A549 (cell line): Measurements from ENCODE around the gene SCYGR8.

Experiments
- JUN ChIP-seq, 2 experiments: fragments of >200 bp; sonication (Bioruptor Twin); formaldehyde crosslinking; IDR thresholded peaks; 2 replicates in 1 of 2; 3 replicates in 1 of 2; pipeline ENCODE4 v1.6.1; 2016 to 2017
- NFE2L2 ChIP-seq: fragments of 150-350 bp; conservative IDR thresholded peaks from 2 replicates; pipeline ENCODE4 v1.6.1; 2014; ENCODE audit warnings: low read length
- PHF8 ChIP-seq: fragments of 200-600 bp; sonication (generic); IDR thresholded peaks from 2 replicates; pipeline ENCODE4 v1.6.1; 2016; ENCODE audit warnings: low read depth, mild to moderate bottlenecking, antibody characterized with exemption, moderate library complexity, borderline replicate concordance
- POLR2A ChIP-seq: IDR thresholded peaks from 2 replicates; pipeline ENCODE4 v1.6.1; 2012; ENCODE audit warnings: mild to moderate bottlenecking, low read length
- TF ChIP-seq, protein P1 (sequence below): fragments of 450-650 bp; IDR thresholded peaks from 2 replicates; pipeline ENCODE4 v1.6.1; 2014; ENCODE audit warnings: antibody characterized with exemption
- TF ChIP-seq, protein P2 (sequence below): fragments of >200 bp; sonication (Bioruptor Twin); formaldehyde crosslinking; IDR thresholded peaks from 3 replicates; pipeline ENCODE4 v1.5.1; 2016
- TF ChIP-seq, protein P3 (sequence below): fragments of 200-600 bp; sonication (generic); IDR thresholded peaks from 2 replicates; pipeline ENCODE4 v1.6.1; 2016; ENCODE audit warnings: antibody characterized with exemption, mild to moderate bottlenecking, moderate library complexity
- TF ChIP-seq, protein P4 (sequence below): IDR thresholded peaks from 2 replicates; pipeline ENCODE4 v1.6.1; 2012

DNA sequence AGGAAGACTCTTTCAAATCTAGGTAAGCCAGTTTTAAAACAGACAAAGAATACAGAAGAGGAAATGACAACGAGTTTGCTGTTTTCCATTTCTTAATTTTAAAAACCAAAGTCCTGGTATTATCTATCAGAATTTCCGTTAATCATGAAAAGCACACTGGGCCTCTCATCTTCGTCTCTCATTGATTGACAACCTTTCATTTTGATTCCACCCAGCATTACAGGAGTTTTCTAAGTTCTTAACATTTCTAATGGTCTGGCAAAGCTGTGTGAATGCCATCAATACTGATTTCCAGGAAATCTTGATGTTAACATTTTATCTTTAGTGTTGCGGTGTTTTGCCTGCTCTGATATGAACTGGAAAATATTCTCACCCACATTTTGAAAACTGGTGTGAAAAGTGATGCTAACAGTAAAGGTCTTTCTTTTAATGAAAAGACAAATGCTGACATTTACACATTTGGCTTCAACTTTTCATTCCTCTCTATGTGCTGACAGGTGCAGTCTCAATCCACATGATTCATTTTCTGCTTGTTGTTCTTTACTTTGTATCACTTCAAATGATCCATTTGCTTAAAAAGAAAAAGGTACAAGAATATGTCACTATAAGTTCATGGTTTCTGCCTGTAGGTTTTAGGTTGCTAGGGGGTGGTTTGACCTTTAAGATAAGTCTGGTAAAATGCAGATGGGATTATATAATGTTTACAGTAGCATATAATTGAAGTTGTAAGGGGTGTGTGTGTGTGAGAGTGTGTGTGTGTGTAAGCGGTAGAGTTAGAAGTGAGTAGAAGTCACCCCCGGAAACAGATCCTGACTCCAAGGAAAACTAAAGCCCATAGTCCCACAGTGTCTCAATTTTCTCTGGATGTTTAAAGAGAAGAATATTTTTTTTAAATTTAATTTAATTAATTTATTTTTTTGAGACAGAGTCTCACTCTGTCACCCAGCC, 29.5 kb downstream of the SCYGR8 start:
- TF ChIP-seq PHF8 (no peak), JUN (IDR thresholded peaks at IDR 0.05) (no peak), NFE2L2 (no peak), POLR2A (no peak)
- TF ChIP-seq, protein P1, sequence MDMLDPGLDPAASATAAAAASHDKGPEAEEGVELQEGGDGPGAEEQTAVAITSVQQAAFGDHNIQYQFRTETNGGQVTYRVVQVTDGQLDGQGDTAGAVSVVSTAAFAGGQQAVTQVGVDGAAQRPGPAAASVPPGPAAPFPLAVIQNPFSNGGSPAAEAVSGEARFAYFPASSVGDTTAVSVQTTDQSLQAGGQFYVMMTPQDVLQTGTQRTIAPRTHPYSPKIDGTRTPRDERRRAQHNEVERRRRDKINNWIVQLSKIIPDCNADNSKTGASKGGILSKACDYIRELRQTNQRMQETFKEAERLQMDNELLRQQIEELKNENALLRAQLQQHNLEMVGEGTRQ, result no peak
- TF ChIP-seq, protein P2, sequence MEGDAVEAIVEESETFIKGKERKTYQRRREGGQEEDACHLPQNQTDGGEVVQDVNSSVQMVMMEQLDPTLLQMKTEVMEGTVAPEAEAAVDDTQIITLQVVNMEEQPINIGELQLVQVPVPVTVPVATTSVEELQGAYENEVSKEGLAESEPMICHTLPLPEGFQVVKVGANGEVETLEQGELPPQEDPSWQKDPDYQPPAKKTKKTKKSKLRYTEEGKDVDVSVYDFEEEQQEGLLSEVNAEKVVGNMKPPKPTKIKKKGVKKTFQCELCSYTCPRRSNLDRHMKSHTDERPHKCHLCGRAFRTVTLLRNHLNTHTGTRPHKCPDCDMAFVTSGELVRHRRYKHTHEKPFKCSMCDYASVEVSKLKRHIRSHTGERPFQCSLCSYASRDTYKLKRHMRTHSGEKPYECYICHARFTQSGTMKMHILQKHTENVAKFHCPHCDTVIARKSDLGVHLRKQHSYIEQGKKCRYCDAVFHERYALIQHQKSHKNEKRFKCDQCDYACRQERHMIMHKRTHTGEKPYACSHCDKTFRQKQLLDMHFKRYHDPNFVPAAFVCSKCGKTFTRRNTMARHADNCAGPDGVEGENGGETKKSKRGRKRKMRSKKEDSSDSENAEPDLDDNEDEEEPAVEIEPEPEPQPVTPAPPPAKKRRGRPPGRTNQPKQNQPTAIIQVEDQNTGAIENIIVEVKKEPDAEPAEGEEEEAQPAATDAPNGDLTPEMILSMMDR, result no peak
- TF ChIP-seq, protein P3, sequence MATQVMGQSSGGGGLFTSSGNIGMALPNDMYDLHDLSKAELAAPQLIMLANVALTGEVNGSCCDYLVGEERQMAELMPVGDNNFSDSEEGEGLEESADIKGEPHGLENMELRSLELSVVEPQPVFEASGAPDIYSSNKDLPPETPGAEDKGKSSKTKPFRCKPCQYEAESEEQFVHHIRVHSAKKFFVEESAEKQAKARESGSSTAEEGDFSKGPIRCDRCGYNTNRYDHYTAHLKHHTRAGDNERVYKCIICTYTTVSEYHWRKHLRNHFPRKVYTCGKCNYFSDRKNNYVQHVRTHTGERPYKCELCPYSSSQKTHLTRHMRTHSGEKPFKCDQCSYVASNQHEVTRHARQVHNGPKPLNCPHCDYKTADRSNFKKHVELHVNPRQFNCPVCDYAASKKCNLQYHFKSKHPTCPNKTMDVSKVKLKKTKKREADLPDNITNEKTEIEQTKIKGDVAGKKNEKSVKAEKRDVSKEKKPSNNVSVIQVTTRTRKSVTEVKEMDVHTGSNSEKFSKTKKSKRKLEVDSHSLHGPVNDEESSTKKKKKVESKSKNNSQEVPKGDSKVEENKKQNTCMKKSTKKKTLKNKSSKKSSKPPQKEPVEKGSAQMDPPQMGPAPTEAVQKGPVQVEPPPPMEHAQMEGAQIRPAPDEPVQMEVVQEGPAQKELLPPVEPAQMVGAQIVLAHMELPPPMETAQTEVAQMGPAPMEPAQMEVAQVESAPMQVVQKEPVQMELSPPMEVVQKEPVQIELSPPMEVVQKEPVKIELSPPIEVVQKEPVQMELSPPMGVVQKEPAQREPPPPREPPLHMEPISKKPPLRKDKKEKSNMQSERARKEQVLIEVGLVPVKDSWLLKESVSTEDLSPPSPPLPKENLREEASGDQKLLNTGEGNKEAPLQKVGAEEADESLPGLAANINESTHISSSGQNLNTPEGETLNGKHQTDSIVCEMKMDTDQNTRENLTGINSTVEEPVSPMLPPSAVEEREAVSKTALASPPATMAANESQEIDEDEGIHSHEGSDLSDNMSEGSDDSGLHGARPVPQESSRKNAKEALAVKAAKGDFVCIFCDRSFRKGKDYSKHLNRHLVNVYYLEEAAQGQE, result no peak
- TF ChIP-seq, protein P4, sequence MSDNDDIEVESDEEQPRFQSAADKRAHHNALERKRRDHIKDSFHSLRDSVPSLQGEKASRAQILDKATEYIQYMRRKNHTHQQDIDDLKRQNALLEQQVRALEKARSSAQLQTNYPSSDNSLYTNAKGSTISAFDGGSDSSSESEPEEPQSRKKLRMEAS, result no peak
